IPS-15b (cell line): ENCODE data around the gene PAK4.
"Not testable (repeated sequence)": the region's sequence is repeated elsewhere in the genome, so short reads cannot be mapped to it uniquely, and the experiment has no call there.

ENCODE experiments used
- H3K27me3 ChIP-seq: one replicate; pipeline ENCODE4 v1.6.1; 2013; ENCODE audit warnings: low read length; ENCODE audit not compliant: control insufficient read depth, insufficient read depth
- H3K36me3 ChIP-seq: one replicate; pipeline ENCODE4 v1.6.1; 2013; ENCODE audit warnings: low read length; ENCODE audit not compliant: control insufficient read depth, insufficient read depth
- H3K4me1 ChIP-seq: one replicate; pipeline ENCODE4 v1.6.1; 2013; ENCODE audit warnings: mild to moderate bottlenecking, low read length; ENCODE audit not compliant: control insufficient read depth, insufficient read depth
- H3K4me3 ChIP-seq: one replicate; pipeline ENCODE4 v1.5.1; 2013; ENCODE audit warnings: low read depth, low read length
- H3K9ac ChIP-seq: one replicate; pipeline ENCODE4 v1.6.1; 2013; ENCODE audit warnings: low read depth, mild to moderate bottlenecking, low read length
- H3K9me3 ChIP-seq: one replicate; pipeline ENCODE4 v1.6.1; 2013; ENCODE audit warnings: mild to moderate bottlenecking, low read length; ENCODE audit not compliant: control insufficient read depth, insufficient read depth

The PAK4 gene

GRCh38 chr19:39215323-39215722, 89.7 kb downstream of the PAK4 start:
- not testable (repeated sequence) for H3K4me3 ChIP-seq, H3K9me3 ChIP-seq, H3K9ac ChIP-seq, H3K27me3 ChIP-seq, H3K4me1 ChIP-seq, H3K36me3 ChIP-seq

- H3K27me3 ChIP-seq = peaks cover 8% of the 10 kb centered on the region
- no peaks in the 10 kb centered on the region for H3K36me3 ChIP-seq
Measured at GRCh38 chr19:39217094-39217493, 91.5 kb downstream of the PAK4 start.

GRCh38 chr19:39218230-39219007, 92.8 kb downstream of the PAK4 start:
- no peaks in the 10 kb centered on the region for H3K9me3 ChIP-seq

More at GRCh38 chr19:39217094-39217493, 91.5 kb downstream of the PAK4 start:
- H3K9me3 ChIP-seq = no peaks in the 10 kb centered on the region
- no peak overlapping the region for H3K9ac ChIP-seq
- H3K4me1 ChIP-seq = no peaks in the 10 kb centered on the region
- H3K4me3 ChIP-seq = no peak overlapping the region

GRCh38 chr19:39219108-39219507, 93.5 kb downstream of the PAK4 start:
- not testable (repeated sequence) for H3K27me3 ChIP-seq, H3K4me1 ChIP-seq, H3K9me3 ChIP-seq, H3K36me3 ChIP-seq, H3K9ac ChIP-seq, H3K4me3 ChIP-seq

More at GRCh38 chr19:39218230-39219007, 92.8 kb downstream of the PAK4 start:
- H3K9ac ChIP-seq = no peak overlapping the region
- no peaks in the 10 kb centered on the region for H3K36me3 ChIP-seq
- no peaks in the 10 kb centered on the region for H3K4me1 ChIP-seq
- H3K27me3 ChIP-seq = peaks cover 9% of the 10 kb centered on the region
- H3K4me3 ChIP-seq = no peak overlapping the region

- peaks cover 9% of the 10 kb centered on the region for H3K27me3 ChIP-seq
- H3K9me3 ChIP-seq = no peaks in the 10 kb centered on the region
- H3K36me3 ChIP-seq = no peaks in the 10 kb centered on the region
- H3K4me1 ChIP-seq = no peaks in the 10 kb centered on the region
- no peak overlapping the region for H3K4me3 ChIP-seq
- H3K9ac ChIP-seq = no peak overlapping the region
Measured at GRCh38 chr19:39223703-39224279, 98.2 kb downstream of the PAK4 start.

GRCh38 chr19:39224910-39225309, 99.3 kb downstream of the PAK4 start:
- H3K4me1 ChIP-seq = no peaks in the 10 kb centered on the region
- peaks cover 9% of the 10 kb centered on the region for H3K27me3 ChIP-seq
- no peak overlapping the region for H3K9ac ChIP-seq
- H3K9me3 ChIP-seq = no peaks in the 10 kb centered on the region
- no peak overlapping the region for H3K4me3 ChIP-seq
- H3K36me3 ChIP-seq = no peaks in the 10 kb centered on the region
